Stimulated activated memory B cell treated with anti-CD40 and anti-IgM and Interleukin-4, amounts not matched to agents 10 μg/mL and 1 μg/mL and 100 μg/mL, for 72 hours (primary cell): ENCODE results near the gene FAM221B.

Source experiments
- ATAC-seq: fragments of 150-1000 bp; cut with Tn5 transposase; 2 replicates; pipeline ENCODE4 v1.10.0; 2021
- H3K27ac Mint-ChIP-seq: one replicate; pipeline ENCODE4 v1.8.0; 2022; ENCODE audit warnings: mild to moderate bottlenecking, mixed read lengths
- H3K27me3 Mint-ChIP-seq: one replicate; pipeline ENCODE4 v1.8.0; 2022; ENCODE audit warnings: mixed read lengths
- H3K36me3 Mint-ChIP-seq: one replicate; pipeline ENCODE4 v1.8.0; 2022; ENCODE audit warnings: mixed read lengths
- H3K4me1 Mint-ChIP-seq: one replicate; pipeline ENCODE4 v1.8.0; 2022; ENCODE audit warnings: mixed read lengths
- H3K4me3 Mint-ChIP-seq: one replicate; pipeline ENCODE4 v1.8.0; 2022; ENCODE audit warnings: mild to moderate bottlenecking, moderate library complexity, mixed read lengths
- H3K9me3 Mint-ChIP-seq: one replicate; pipeline ENCODE4 v1.8.0; 2022; ENCODE audit warnings: mixed read lengths

The FAM221B gene

GRCh38 chr9:35856206-35856605 lies 27.7 kb upstream of the FAM221B start:
- H3K4me1 Mint-ChIP-seq, result no peaks in the 10 kb centered on the region
- H3K36me3 Mint-ChIP-seq, result no peaks in the 10 kb centered on the region
- ATAC-seq, result no peak
- H3K4me3 Mint-ChIP-seq, result no peak overlapping the region
- peaks cover 3% of the 10 kb centered on the region for H3K27me3 Mint-ChIP-seq
- H3K27ac Mint-ChIP-seq, result no peak overlapping the region
- no peaks in the 10 kb centered on the region for H3K9me3 Mint-ChIP-seq

- ATAC-seq, result no peak
- H3K27ac Mint-ChIP-seq, result no peak overlapping the region
These were observed 25.7 kb upstream of the FAM221B start for GRCh38 chr9:35854091-35854762.

GRCh38 chr9:35852876-35853865 lies 24.6 kb upstream of the FAM221B start:
- Mint-ChIP-seq H3K27ac (no peak overlapping the region), H3K4me3 (no peak overlapping the region)
- ATAC-seq, result no peak

More at GRCh38 chr9:35854091-35854762, 25.7 kb upstream of the FAM221B start:
- Mint-ChIP-seq H3K9me3 (no peaks in the 10 kb centered on the region), H3K4me1 (no peaks in the 10 kb centered on the region), H3K36me3 (no peaks in the 10 kb centered on the region), H3K27me3 (no peaks in the 10 kb centered on the region), H3K4me3 (no peak overlapping the region)

GRCh38 chr9:35852267-35852815 lies 23.8 kb upstream of the FAM221B start:
- H3K9me3 Mint-ChIP-seq, result no peaks in the 10 kb centered on the region
- no peak for ATAC-seq
- peaks cover 18% of the 10 kb centered on the region for H3K4me1 Mint-ChIP-seq
- H3K27me3 Mint-ChIP-seq, result no peaks in the 10 kb centered on the region
- peaks cover 3% of the 10 kb centered on the region for H3K36me3 Mint-ChIP-seq
- no peak overlapping the region for H3K4me3 Mint-ChIP-seq
- no peak overlapping the region for H3K27ac Mint-ChIP-seq

More at GRCh38 chr9:35852876-35853865, 24.6 kb upstream of the FAM221B start:
- Mint-ChIP-seq H3K9me3 (no peaks in the 10 kb centered on the region), H3K36me3 (no peaks in the 10 kb centered on the region), H3K27me3 (no peaks in the 10 kb centered on the region), H3K4me1 (peaks cover 10% of the 10 kb centered on the region)

GRCh38 chr9:35847792-35848572 lies 19.4 kb upstream of the FAM221B start:
- H3K4me3 Mint-ChIP-seq, result peak overlapping the region; percentile 32
- H3K4me1 Mint-ChIP-seq, result peaks cover 50% of the 10 kb centered on the region
- peak; percentile 96 for ATAC-seq
- no peaks in the 10 kb centered on the region for H3K9me3 Mint-ChIP-seq
- H3K27me3 Mint-ChIP-seq, result no peaks in the 10 kb centered on the region
- H3K36me3 Mint-ChIP-seq, result peaks cover 4% of the 10 kb centered on the region
- H3K27ac Mint-ChIP-seq, result peak overlapping the region; percentile 68

GRCh38 chr9:35845824-35846771 lies 17.6 kb upstream of the FAM221B start:
- Mint-ChIP-seq H3K9me3 (no peaks in the 10 kb centered on the region), H3K36me3 (peaks cover 4% of the 10 kb centered on the region)

GRCh38 chr9:35844628-35845270 lies 16.2 kb upstream of the FAM221B start:
- peak; percentile 73 for ATAC-seq
- no peak overlapping the region for H3K27ac Mint-ChIP-seq
- peaks cover 4% of the 10 kb centered on the region for H3K36me3 Mint-ChIP-seq
- H3K27me3 Mint-ChIP-seq, result no peaks in the 10 kb centered on the region
- H3K4me1 Mint-ChIP-seq, result peaks cover 81% of the 10 kb centered on the region
- H3K9me3 Mint-ChIP-seq, result no peaks in the 10 kb centered on the region
- peak overlapping the region; percentile 3 for H3K4me3 Mint-ChIP-seq

More at GRCh38 chr9:35845824-35846771, 17.6 kb upstream of the FAM221B start:
- Mint-ChIP-seq H3K27ac (peak overlapping the region; percentile 67), H3K4me3 (no peak overlapping the region), H3K27me3 (no peaks in the 10 kb centered on the region), H3K4me1 (peaks cover 68% of the 10 kb centered on the region)
- ATAC-seq, result no peak

- peak overlapping the region; percentile 56 for H3K27ac Mint-ChIP-seq
These were observed 14.3 kb upstream of the FAM221B start for GRCh38 chr9:35842795-35843194.

GRCh38 chr9:35842020-35842745 lies 13.7 kb upstream of the FAM221B start:
- Mint-ChIP-seq H3K4me1 (peaks cover 67% of the 10 kb centered on the region), H3K4me3 (peak overlapping the region; percentile 53), H3K27me3 (no peaks in the 10 kb centered on the region), H3K36me3 (no peaks in the 10 kb centered on the region), H3K27ac (peak overlapping the region; percentile 56), H3K9me3 (no peaks in the 10 kb centered on the region)
- ATAC-seq, result peak; percentile 22

More at GRCh38 chr9:35842795-35843194, 14.3 kb upstream of the FAM221B start:
- peak overlapping the region; percentile 24 for H3K4me3 Mint-ChIP-seq
- no peaks in the 10 kb centered on the region for H3K9me3 Mint-ChIP-seq
- no peaks in the 10 kb centered on the region for H3K27me3 Mint-ChIP-seq
- peak; percentile 82 for ATAC-seq
- peaks cover 73% of the 10 kb centered on the region for H3K4me1 Mint-ChIP-seq
- peaks cover 4% of the 10 kb centered on the region for H3K36me3 Mint-ChIP-seq

- Mint-ChIP-seq H3K36me3 (no peaks in the 10 kb centered on the region), H3K27me3 (no peaks in the 10 kb centered on the region), H3K4me1 (peaks cover 61% of the 10 kb centered on the region), H3K4me3 (no peak overlapping the region), H3K9me3 (no peaks in the 10 kb centered on the region), H3K27ac (peak overlapping the region; percentile 44)
- ATAC-seq, result no peak
These were observed 13.0 kb upstream of the FAM221B start for GRCh38 chr9:35841645-35841900.

- no peak overlapping the region for H3K4me3 Mint-ChIP-seq
- no peaks in the 10 kb centered on the region for H3K9me3 Mint-ChIP-seq
- H3K27ac Mint-ChIP-seq, result peak overlapping the region; percentile 44
- no peak for ATAC-seq
- H3K27me3 Mint-ChIP-seq, result no peaks in the 10 kb centered on the region
- peaks cover 61% of the 10 kb centered on the region for H3K4me1 Mint-ChIP-seq
- H3K36me3 Mint-ChIP-seq, result no peaks in the 10 kb centered on the region
These were observed 12.5 kb upstream of the FAM221B start for GRCh38 chr9:35840881-35841644.

GRCh38 chr9:35839926-35840325 lies 11.4 kb upstream of the FAM221B start:
- Mint-ChIP-seq H3K4me3 (no peak overlapping the region), H3K9me3 (no peaks in the 10 kb centered on the region), H3K27ac (peak overlapping the region; percentile 26), H3K36me3 (no peaks in the 10 kb centered on the region), H3K4me1 (peaks cover 53% of the 10 kb centered on the region), H3K27me3 (no peaks in the 10 kb centered on the region)
- peak; percentile 15 for ATAC-seq
